ENCODE results near the gene SCP2. TPM values are rescaled to one million over a fixed set of nuclear protein-coding genes. Genes with fewer than 3 reads are reported as not detected.

SCP2 gene
- total RNA-seq, 1 donor from 2014 or later: 138 TPM

- peak; percentile 23 for DNase-seq (ENCODE audit: low spot score)
Observed at GRCh38 chr1:53068314-53069099, 141.4 kb downstream of the SCP2 start.

GRCh38 chr1:53069265-53069662, 142.2 kb downstream of the SCP2 start:
- peak; percentile 33 for DNase-seq (ENCODE audit: low spot score)

GRCh38 chr1:53069663-53070327, 142.7 kb downstream of the SCP2 start:
- peak; percentile 31 for DNase-seq (ENCODE audit: low spot score)

- DNase-seq (ENCODE audit: low spot score): peak; percentile 39
Observed at GRCh38 chr1:53070621-53071020, 143.5 kb downstream of the SCP2 start.

GRCh38 chr1:53071167-53071865, 144.2 kb downstream of the SCP2 start:
- peak; percentile 39 for DNase-seq (ENCODE audit: low spot score)

- DNase-seq (ENCODE audit: low spot score): no peak
Observed at GRCh38 chr1:53071915-53072314, 144.8 kb downstream of the SCP2 start.

GRCh38 chr1:53073287-53073686, 146.2 kb downstream of the SCP2 start:
- DNase-seq (ENCODE audit: low spot score): no peak

- DNase-seq (ENCODE audit: low spot score): no peak
Observed at GRCh38 chr1:53073868-53074311, 146.8 kb downstream of the SCP2 start.

GRCh38 chr1:53074313-53075154, 147.5 kb downstream of the SCP2 start:
- no peak for DNase-seq (ENCODE audit: low spot score)

- no peak for DNase-seq (ENCODE audit: low spot score)
Observed at GRCh38 chr1:53075206-53075605, 148.1 kb downstream of the SCP2 start.

- DNase-seq (ENCODE audit: low spot score): no peak
Observed at GRCh38 chr1:53075761-53076163, 148.7 kb downstream of the SCP2 start.

GRCh38 chr1:53076165-53076564, 149.1 kb downstream of the SCP2 start:
- no peak for DNase-seq (ENCODE audit: low spot score)

GRCh38 chr1:53076721-53077598, 149.9 kb downstream of the SCP2 start:
- DNase-seq (ENCODE audit: low spot score): no peak

- no peak for DNase-seq (ENCODE audit: low spot score)
Observed at GRCh38 chr1:53077599-53077965, 150.5 kb downstream of the SCP2 start.

- DNase-seq (ENCODE audit: low spot score): no peak
Observed at GRCh38 chr1:53078333-53079101, 151.4 kb downstream of the SCP2 start.

GRCh38 chr1:53079251-53079650, 152.2 kb downstream of the SCP2 start:
- DNase-seq (ENCODE audit: low spot score): no peak

- no peak for DNase-seq (ENCODE audit: low spot score)
Observed at GRCh38 chr1:53080041-53080440, 153.0 kb downstream of the SCP2 start.

- no peak for DNase-seq (ENCODE audit: low spot score)
Observed at GRCh38 chr1:53080769-53081168, 153.7 kb downstream of the SCP2 start.

- no peak for DNase-seq (ENCODE audit: low spot score)
Observed at GRCh38 chr1:53081384-53082066, 154.4 kb downstream of the SCP2 start.
